Endothelial cell of umbilical vein (primary cell): ENCODE results near the gene RCOR2. TPM values are rescaled to one million over a fixed set of nuclear protein-coding genes. Genes with fewer than 3 reads are reported as not detected.

Source experiments
- BruUV-seq: library from RNA; stranded (reverse); fragments of 400-500 nt; replicated peaks from 2 replicates; lab custom pipeline; 2021; lab: Mats Ljungman, UMichigan
- CTCF ChIA-PET: fragments of 300-600, 350-600 bp; sonication (Branson Sonifier 250); formaldehyde crosslinking; loops from one replicate; lab custom pipeline; 2021; ENCODE audit warnings: antibody characterized with exemption, inconsistent platforms; lab: Charles Lee
- POLR2A ChIA-PET: fragments of 300-600, 350-600 bp; sonication (Branson Sonifier 250); formaldehyde crosslinking; loops from one replicate; lab custom pipeline; 2021; ENCODE audit warnings: antibody characterized with exemption, inconsistent platforms; lab: Charles Lee
- DNase-seq: peaks from one replicate; pipeline ENCODE4 v3.0.0-alpha.2; 2011; ENCODE audit warnings: low read depth, low spot score
- FAIRE-seq: peaks from 2 replicates; lab custom pipeline; 2011; peaks lifted over from hg19 to GRCh38; lab: Jason Lieb, UNC
- H2AFZ ChIP-seq: 2 replicates; pipeline ENCODE4 v1.6.0; 2012; ENCODE audit warnings: low read depth, low read length, control low read depth, inconsistent platforms
- H3K27ac ChIP-seq: 2 replicates; pipeline ENCODE4 v1.5.1; 2011; ENCODE audit warnings: low read depth, mild to moderate bottlenecking, control low read depth, low read length, moderate library complexity; ENCODE audit not compliant: insufficient read depth
- H3K27me3 ChIP-seq, 2 experiments: 2 replicates each; pipeline versions ENCODE4 v1.6.0 to v1.6.1; 2011; ENCODE audit warnings: low read length in 2 of 2, mixed read lengths in 1 of 2; ENCODE audit not compliant: control insufficient read depth in 2 of 2, insufficient read depth in 2 of 2
- H3K36me3 ChIP-seq, 2 experiments: 2 replicates in 1 of 2; 3 replicates in 1 of 2; pipeline ENCODE4 v1.5.1; 2011; ENCODE audit warnings: low read length in 2 of 2, mild to moderate bottlenecking in 1 of 2, moderate library complexity in 1 of 2; ENCODE audit not compliant: control insufficient read depth in 2 of 2, insufficient read depth in 2 of 2; ENCODE audit errors: extremely low read depth in 1 of 2
- H3K4me1 ChIP-seq: 3 replicates; pipeline ENCODE4 v1.5.1; 2011; ENCODE audit warnings: mild to moderate bottlenecking, low read length; ENCODE audit not compliant: control insufficient read depth, insufficient read depth; ENCODE audit errors: extremely low read depth
- H3K4me2 ChIP-seq: 2 replicates; pipeline ENCODE4 v1.6.1; 2011; ENCODE audit warnings: low read length, control low read depth, mixed read lengths; ENCODE audit not compliant: insufficient read depth
- H3K4me3 ChIP-seq, 3 experiments: fragments of 200-600 bp in 1 of 3; sonication (generic), shearing (Covaris generic) in 1 of 3; replicated peaks in 1 of 3; 2 replicates each; pipeline ENCODE4 v1.5.1; 2011 to 2016; ENCODE audit warnings: control low read depth in 3 of 3, low read length in 3 of 3, mild to moderate bottlenecking in 2 of 3, inconsistent platforms in 1 of 3, low read depth in 1 of 3, moderate library complexity in 1 of 3; ENCODE audit not compliant: insufficient read depth in 1 of 3
- H3K79me2 ChIP-seq: 2 replicates; pipeline ENCODE4 v1.6.0; 2012; ENCODE audit warnings: low read length, inconsistent platforms; ENCODE audit not compliant: control insufficient read depth, insufficient read depth
- H3K9ac ChIP-seq: replicated peaks from 2 replicates; pipeline ENCODE3; 2011; ENCODE audit warnings: low read length, control low read depth; ENCODE audit not compliant: insufficient read depth; ENCODE audit errors: extremely low read depth
- H3K9me1 ChIP-seq: replicated peaks from 3 replicates; pipeline ENCODE4 v1.6.0; 2011; ENCODE audit warnings: mild to moderate bottlenecking, low read length; ENCODE audit not compliant: control insufficient read depth, insufficient read depth; ENCODE audit errors: extremely low read depth
- H3K9me3 ChIP-seq: replicated peaks from 2 replicates; pipeline ENCODE4 v1.5.1; 2012; ENCODE audit warnings: low read length, inconsistent platforms; ENCODE audit not compliant: control insufficient read depth, insufficient read depth
- H4K20me1 ChIP-seq: replicated peaks from 2 replicates; pipeline ENCODE3; 2011; ENCODE audit warnings: mild to moderate bottlenecking, low read length; ENCODE audit not compliant: control insufficient read depth, insufficient read depth; ENCODE audit errors: extremely low read depth
- EZH2 ChIP-seq: IDR thresholded peaks from 2 replicates; pipeline ENCODE4 v1.6.1; 2012; ENCODE audit warnings: borderline replicate concordance, low read depth, mild to moderate bottlenecking, moderate library complexity, low read length, inconsistent platforms; ENCODE audit not compliant: severe bottlenecking
- FOS ChIP-seq: IDR thresholded peaks from 2 replicates; pipeline ENCODE4 v1.6.1; 2011; ENCODE audit warnings: mild to moderate bottlenecking, low read length, moderate library complexity, borderline replicate concordance; ENCODE audit not compliant: insufficient read depth
- GATA2 ChIP-seq: IDR thresholded peaks from 2 replicates; pipeline ENCODE4 v1.7.0; 2011; ENCODE audit warnings: low read depth, mild to moderate bottlenecking, moderate library complexity, mixed read lengths, low read length; ENCODE audit not compliant: insufficient read length, insufficient read depth
- MAX ChIP-seq: IDR thresholded peaks from 2 replicates; pipeline ENCODE4 v1.6.1; 2011; ENCODE audit not compliant: insufficient read depth, insufficient read length
- POLR2A ChIP-seq: IDR thresholded peaks from 2 replicates; pipeline ENCODE4 v1.6.1; 2012; ENCODE audit warnings: low read depth, mild to moderate bottlenecking, control low read depth, low read length
- dilution Hi-C: fragments of 300-500 bp; cut with MboI; formaldehyde crosslinking; loops from one replicate; pipeline ENCODE4 v1.15.0; 2019; ENCODE audit warnings: low sequenced_read_pairs; ENCODE audit not compliant: extremely low pct_ligation_motif_present
- intact Hi-C: fragments of 100-400 bp; cut with micrococcal nuclease; formaldehyde crosslinking; loops from one replicate; pipeline ENCODE4 v1.10.0; 2022
- polyA plus RNA-seq, 4 experiments: library from polyadenylated mRNA; depleted of rRNA in 3 of 4; stranded (reverse) in 3 of 4; unstranded in 1 of 4; fragments of >200 nt; gene quantifications; 2 replicates each; pipeline versions ENCODE4 v1.2.1 to v1.2.3, GENCODE V29; 2011 to 2012; ENCODE audit warnings: missing spikeins in 1 of 4
- total RNA-seq: library from RNA; stranded (reverse); gene quantifications from 2 replicates; pipeline ENCODE4 v1.2.3, GENCODE V29; 2021
- TF ChIP-seq, protein P1 (sequence below), 2 donors: IDR thresholded peaks; 1 replicate in 1 of 2; 2 replicates in 1 of 2; pipeline ENCODE4 v1.5.1; 2011; ENCODE audit warnings: low read length in 2 of 2, mild to moderate bottlenecking in 2 of 2, moderate library complexity in 2 of 2, control low read depth in 1 of 2, inconsistent platforms in 1 of 2, low read depth in 1 of 2; ENCODE audit not compliant: insufficient read depth in 1 of 2; ENCODE audit errors: extremely low read depth in 1 of 2

The RCOR2 gene
- total and polyA plus RNA-seq, 2 donors (not counting 3 experiments of a cell fraction or from before 2014, with no cell fraction given) = 0.13 to 0.63 TPM

DNA sequence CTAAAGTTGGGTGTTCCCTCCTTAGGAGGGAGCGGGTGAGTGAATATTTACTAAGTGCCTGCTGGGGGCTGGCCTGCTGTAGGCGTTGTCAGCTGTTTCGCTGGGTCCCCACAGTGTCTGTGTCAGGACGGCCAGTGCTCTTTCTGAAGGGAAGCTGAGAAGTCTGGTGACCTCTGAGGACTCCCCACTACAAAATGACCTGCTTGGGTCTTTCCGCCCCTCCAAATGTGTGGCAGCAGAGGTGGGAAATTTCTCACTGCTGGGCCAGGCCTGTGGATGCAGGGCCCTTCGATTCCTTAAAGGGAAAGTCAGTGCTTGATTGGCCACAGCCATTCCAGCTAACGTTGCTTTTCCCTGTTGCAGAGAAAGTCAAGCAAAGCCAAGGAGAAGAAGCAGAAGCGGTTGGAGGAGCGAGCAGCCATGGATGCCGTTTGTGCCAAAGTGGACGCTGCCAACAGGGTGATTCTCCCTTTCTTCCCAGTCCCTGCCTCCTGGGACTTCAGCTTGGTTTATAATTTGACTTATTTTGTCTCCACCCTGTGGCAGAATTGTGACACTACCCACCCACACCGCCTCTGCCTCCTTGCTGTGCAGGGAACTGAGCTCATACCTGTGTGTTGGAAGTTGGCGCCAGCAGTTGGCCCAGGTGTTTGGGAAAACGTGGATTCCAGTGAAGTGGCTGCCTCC lies 28.7 kb upstream of the RCOR2 start:
- Histone ChIP-seq H3K79me2 (peaks cover 14% of the 10 kb centered on the region), H4K20me1 (no peaks in the 10 kb centered on the region), H3K4me2 (no peak overlapping the region), H3K4me1 (no peaks in the 10 kb centered on the region), H3K9me1 (no peaks in the 10 kb centered on the region), H3K9ac (no peak overlapping the region), H3K4me3 (no peak overlapping the region), H3K9me3 (no peaks in the 10 kb centered on the region), H3K27ac (no peak overlapping the region), H3K27me3 (no peaks in the 10 kb centered on the region), H3K36me3 (peaks cover 2 to 11% of the 10 kb centered on the region in 2 experiments), H2AFZ (no peak overlapping the region)
- intact Hi-C loops = loop anchor here (1.0 kb wide), 2 partner anchors 108 to 178 kb away; no protein-coding TSS in a partner anchor
- CTCF ChIA-PET = interaction anchor here (0.7 to 6.9 kb wide), 45 partner anchors 8 to 467 kb away, joined by 3 to 264 read pairs (median 5); partner anchors contain the start of genes MARK2, RCOR2 and ZFTA
- BruUV-seq = no TSS peak
- POLR2A ChIA-PET = interaction anchor here (0.9 kb wide), 1 partner anchor 178 kb away, joined by 3 read pairs; the partner anchor contains the start of gene ZFTA
- dilution Hi-C loops = no loop called here
- TF ChIP-seq, protein P1, sequence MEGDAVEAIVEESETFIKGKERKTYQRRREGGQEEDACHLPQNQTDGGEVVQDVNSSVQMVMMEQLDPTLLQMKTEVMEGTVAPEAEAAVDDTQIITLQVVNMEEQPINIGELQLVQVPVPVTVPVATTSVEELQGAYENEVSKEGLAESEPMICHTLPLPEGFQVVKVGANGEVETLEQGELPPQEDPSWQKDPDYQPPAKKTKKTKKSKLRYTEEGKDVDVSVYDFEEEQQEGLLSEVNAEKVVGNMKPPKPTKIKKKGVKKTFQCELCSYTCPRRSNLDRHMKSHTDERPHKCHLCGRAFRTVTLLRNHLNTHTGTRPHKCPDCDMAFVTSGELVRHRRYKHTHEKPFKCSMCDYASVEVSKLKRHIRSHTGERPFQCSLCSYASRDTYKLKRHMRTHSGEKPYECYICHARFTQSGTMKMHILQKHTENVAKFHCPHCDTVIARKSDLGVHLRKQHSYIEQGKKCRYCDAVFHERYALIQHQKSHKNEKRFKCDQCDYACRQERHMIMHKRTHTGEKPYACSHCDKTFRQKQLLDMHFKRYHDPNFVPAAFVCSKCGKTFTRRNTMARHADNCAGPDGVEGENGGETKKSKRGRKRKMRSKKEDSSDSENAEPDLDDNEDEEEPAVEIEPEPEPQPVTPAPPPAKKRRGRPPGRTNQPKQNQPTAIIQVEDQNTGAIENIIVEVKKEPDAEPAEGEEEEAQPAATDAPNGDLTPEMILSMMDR (IDR thresholded peaks at IDR 0.05; ENCODE audit: extremely low read depth in 1 of 2, insufficient read depth in 1 of 2, low read depth in 1 of 2, low read length in 2 of 2) = peak; percentile 50 to 60
- TF ChIP-seq FOS = no peak
- TF ChIP-seq POLR2A = no peak
- no peak for TF ChIP-seq MAX
- TF ChIP-seq GATA2 = no peak
- TF ChIP-seq EZH2 = no peak
- peak; percentile 68 for DNase-seq
- peak; percentile 59 for FAIRE-seq
